ENCODE data around the gene SRXN1. TPM values are rescaled to one million over a fixed set of nuclear protein-coding genes. Genes with fewer than 3 reads are reported as not detected.

Gene SRXN1
- total and polyA plus RNA-seq, 9 of the 15 experiments (the other 6 are each of a cell fraction or from before 2014, with no cell fraction given) = 6.8 to 36.4 (median 21.6) TPM

- ATAC-seq = peak; percentile 87
- peak overlapping the region; percentile 67; the same call in 2 of the 3 replicates for H3K27ac ChIP-seq (ENCODE audit: extremely low read depth, low read depth, low read length)
- no peak overlapping the region for H3K4me3 ChIP-seq
- no peaks in the 10 kb centered on the region for H3K9me3 ChIP-seq (replicated peaks; ENCODE audit: control insufficient read depth, insufficient read depth, low read depth, low read length)
- no peak overlapping the region; a peak in 1 of 4 replicates for H3K9ac ChIP-seq (ENCODE audit: insufficient read depth in 1 of 2, low read depth in 2 of 2, low read length in 2 of 2)
- WGBS (ENCODE audit: insufficient coverage, low coverage, missing lambda C conversion rate) = 16% methylated on average over 15 of the region's 20 CpGs
- H3K9me1 ChIP-seq (ENCODE audit: control insufficient read depth, insufficient read depth, low read length) = no peaks in the 10 kb centered on the region
- intact Hi-C loops (cut with micrococcal nuclease) = loop anchor here (1.0 to 10.0 kb wide), 2 partner anchors 84 to 291 kb away; no protein-coding TSS in a partner anchor
- peak overlapping the region; percentile 17; the same call in 1 of the 2 replicates for H2AFZ ChIP-seq (ENCODE audit: low read depth, low read length)
- BruUV-seq (replicated peaks) = no TSS peak
- peak; percentile 57 to 82 (median 70) for DNase-seq (ENCODE audit: extremely low read depth in 1 of 4, low spot score in 3 of 4)
- peaks cover 18 to 19% of the 10 kb centered on the region in 2 experiments; a peak in 4 of 5 replicates for H3K4me1 ChIP-seq (replicated peaks in 1 of 2; ENCODE audit: control insufficient read depth in 2 of 2, insufficient read depth in 2 of 2, low read length in 2 of 2)
- CTCF ChIA-PET (ENCODE audit: low intra/inter-chr PET ratio) = interaction anchor here (2.7 kb wide), 1 partner anchor 83 kb away, joined by 17 read pairs; no protein-coding TSS in a partner anchor
- POLR2A ChIA-PET = interaction anchor here (0.6 to 1.3 kb wide), 6 partner anchors 9 to 169 kb away, joined by 3 to 4 read pairs (median 3); partner anchors contain the start of gene CSNK2A1
- H3K36me3 ChIP-seq (ENCODE audit: control insufficient read depth, insufficient read depth, low read length) = peaks cover 37% of the 10 kb centered on the region
- peaks cover 19% of the 10 kb centered on the region for H3K79me2 ChIP-seq (ENCODE audit: control insufficient read depth, insufficient read depth, low read length)
- no peaks in the 10 kb centered on the region for H3K27me3 ChIP-seq (ENCODE audit: control insufficient read depth in 2 of 2, insufficient read depth in 2 of 2, low read length in 2 of 2)
- peak; percentile 88 for FAIRE-seq
- peaks cover 3% of the 10 kb centered on the region; the same call in 1 of the 2 replicates for H4K20me1 ChIP-seq (replicated peaks; ENCODE audit: control insufficient read depth, insufficient read depth, low read length)
- H3K4me2 ChIP-seq (ENCODE audit: insufficient read depth, low read length) = peak overlapping the region; percentile 35; the same call in 1 of the 2 replicates
- in situ Hi-C loops (cut with MboI) = loop anchor here (5.0 kb wide), 1 partner anchor 88 kb away; no protein-coding TSS in a partner anchor
- TF ChIP-seq NCOA4 (IDR thresholded peaks at IDR 0.05; ENCODE audit: partially characterized antibody) (no peak), ZNF143 (CRISPR knock-in tag; IDR thresholded peaks at IDR 0.05) (0 out of 2 replicates have a peak, but pooled peaks have one; percentile 29), CTCFL (IDR thresholded peaks at IDR 0.05; ENCODE audit: borderline replicate concordance, insufficient read depth, low read depth, low read length, poor library complexity, severe bottlenecking) (peak; percentile 80), CXXC5 (CRISPR knock-in tag; IDR thresholded peaks at IDR 0.05) (0 out of 2 replicates have a peak, but pooled peaks have one; percentile 24), EGR1 (conservative IDR thresholded peaks at IDR 0.05) (peak; percentile 39; the same call in 1 of the 2 replicates), ZNF174 (CRISPR knock-in tag; IDR thresholded peaks at IDR 0.05) (no peak), DMBX1 (CRISPR knock-in tag; IDR thresholded peaks at IDR 0.05; ENCODE audit: borderline replicate concordance) (no peak)
- TF ChIP-seq, protein P1, sequence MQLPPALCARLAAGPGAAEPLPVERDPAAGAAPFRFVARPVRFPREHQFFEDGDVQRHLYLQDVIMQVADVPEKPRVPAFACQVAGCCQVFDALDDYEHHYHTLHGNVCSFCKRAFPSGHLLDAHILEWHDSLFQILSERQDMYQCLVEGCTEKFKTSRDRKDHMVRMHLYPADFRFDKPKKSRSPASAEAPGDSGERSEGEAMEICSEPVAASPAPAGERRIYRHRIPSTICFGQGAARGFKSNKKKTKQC (CRISPR knock-in tag; IDR thresholded peaks at IDR 0.05) = 0 out of 2 replicates have a peak, but pooled peaks have one; percentile 32
- TF ChIP-seq, protein P2, sequence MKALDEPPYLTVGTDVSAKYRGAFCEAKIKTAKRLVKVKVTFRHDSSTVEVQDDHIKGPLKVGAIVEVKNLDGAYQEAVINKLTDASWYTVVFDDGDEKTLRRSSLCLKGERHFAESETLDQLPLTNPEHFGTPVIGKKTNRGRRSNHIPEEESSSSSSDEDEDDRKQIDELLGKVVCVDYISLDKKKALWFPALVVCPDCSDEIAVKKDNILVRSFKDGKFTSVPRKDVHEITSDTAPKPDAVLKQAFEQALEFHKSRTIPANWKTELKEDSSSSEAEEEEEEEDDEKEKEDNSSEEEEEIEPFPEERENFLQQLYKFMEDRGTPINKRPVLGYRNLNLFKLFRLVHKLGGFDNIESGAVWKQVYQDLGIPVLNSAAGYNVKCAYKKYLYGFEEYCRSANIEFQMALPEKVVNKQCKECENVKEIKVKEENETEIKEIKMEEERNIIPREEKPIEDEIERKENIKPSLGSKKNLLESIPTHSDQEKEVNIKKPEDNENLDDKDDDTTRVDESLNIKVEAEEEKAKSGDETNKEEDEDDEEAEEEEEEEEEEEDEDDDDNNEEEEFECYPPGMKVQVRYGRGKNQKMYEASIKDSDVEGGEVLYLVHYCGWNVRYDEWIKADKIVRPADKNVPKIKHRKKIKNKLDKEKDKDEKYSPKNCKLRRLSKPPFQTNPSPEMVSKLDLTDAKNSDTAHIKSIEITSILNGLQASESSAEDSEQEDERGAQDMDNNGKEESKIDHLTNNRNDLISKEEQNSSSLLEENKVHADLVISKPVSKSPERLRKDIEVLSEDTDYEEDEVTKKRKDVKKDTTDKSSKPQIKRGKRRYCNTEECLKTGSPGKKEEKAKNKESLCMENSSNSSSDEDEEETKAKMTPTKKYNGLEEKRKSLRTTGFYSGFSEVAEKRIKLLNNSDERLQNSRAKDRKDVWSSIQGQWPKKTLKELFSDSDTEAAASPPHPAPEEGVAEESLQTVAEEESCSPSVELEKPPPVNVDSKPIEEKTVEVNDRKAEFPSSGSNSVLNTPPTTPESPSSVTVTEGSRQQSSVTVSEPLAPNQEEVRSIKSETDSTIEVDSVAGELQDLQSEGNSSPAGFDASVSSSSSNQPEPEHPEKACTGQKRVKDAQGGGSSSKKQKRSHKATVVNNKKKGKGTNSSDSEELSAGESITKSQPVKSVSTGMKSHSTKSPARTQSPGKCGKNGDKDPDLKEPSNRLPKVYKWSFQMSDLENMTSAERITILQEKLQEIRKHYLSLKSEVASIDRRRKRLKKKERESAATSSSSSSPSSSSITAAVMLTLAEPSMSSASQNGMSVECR (CRISPR knock-in tag; IDR thresholded peaks at IDR 0.05) = peak; percentile 79
- TF ChIP-seq, protein P3, sequence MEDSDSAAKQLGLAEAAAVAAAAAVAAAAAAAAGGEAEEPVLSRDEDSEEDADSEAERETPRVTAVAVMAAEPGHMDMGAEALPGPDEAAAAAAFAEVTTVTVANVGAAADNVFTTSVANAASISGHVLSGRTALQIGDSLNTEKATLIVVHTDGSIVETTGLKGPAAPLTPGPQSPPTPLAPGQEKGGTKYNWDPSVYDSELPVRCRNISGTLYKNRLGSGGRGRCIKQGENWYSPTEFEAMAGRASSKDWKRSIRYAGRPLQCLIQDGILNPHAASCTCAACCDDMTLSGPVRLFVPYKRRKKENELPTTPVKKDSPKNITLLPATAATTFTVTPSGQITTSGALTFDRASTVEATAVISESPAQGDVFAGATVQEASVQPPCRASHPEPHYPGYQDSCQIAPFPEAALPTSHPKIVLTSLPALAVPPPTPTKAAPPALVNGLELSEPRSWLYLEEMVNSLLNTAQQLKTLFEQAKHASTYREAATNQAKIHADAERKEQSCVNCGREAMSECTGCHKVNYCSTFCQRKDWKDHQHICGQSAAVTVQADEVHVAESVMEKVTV (CRISPR knock-in tag; IDR thresholded peaks at IDR 0.05) = peak; percentile 74
Measured at GRCh38 chr20:645318-646106, 7.5 kb downstream of the SRXN1 start.

Measured in K562 (cell line).